ENCODE results near the gene DUSP2.

GRCh38 chr2:96114903-96115581 is 30.2 kb downstream of the DUSP2 start:
- no peak for TF ChIP-seq PHF20 (IDR thresholded peaks at IDR 0.05; ENCODE audit: partially characterized antibody)
- no peak for TF ChIP-seq ZNF3 (CRISPR knock-in tag; IDR thresholded peaks at IDR 0.05)
- TF ChIP-seq NR2C2 (CRISPR knock-in tag; IDR thresholded peaks at IDR 0.05), result no peak
- no peak for TF ChIP-seq NR2C2 (tag; IDR thresholded peaks at IDR 0.05)
- no peak for TF ChIP-seq CEBPB (tag; IDR thresholded peaks at IDR 0.05)
- no peak for TF ChIP-seq CTCF (IDR thresholded peaks at IDR 0.05 in 2 of 3, conservative IDR thresholded peaks at IDR 0.05 in 1 of 3; ENCODE audit: insufficient read depth in 2 of 3, low read depth in 1 of 3, low read length in 3 of 3)
- TF ChIP-seq KLF1 (tag; IDR thresholded peaks at IDR 0.05), result no peak
- no peak for TF ChIP-seq POLR2A (conservative IDR thresholded peaks at IDR 0.05)
- no peak for TF ChIP-seq MLLT1 (IDR thresholded peaks at IDR 0.05)
- TF ChIP-seq TCF3 (CRISPR knock-in tag; IDR thresholded peaks at IDR 0.05), result no peak
- TF ChIP-seq ELK1 (CRISPR knock-in tag; IDR thresholded peaks at IDR 0.05), result no peak

Measured in K562 (cell line).